Stomach (tissue), 4 donors: ENCODE measurements around the gene PLCD1.

ENCODE experiments used
- CTCF ChIP-seq, 7 experiments: fragments of 450-650 bp in 4 of 7; fragments of 200-600 bp in 3 of 7; sonication (generic) in 3 of 7; IDR thresholded peaks; one replicate each; pipeline ENCODE4 v1.5.1; 2016 to 2019; ENCODE audit warnings: antibody characterized with exemption in 7 of 7, control low read depth in 2 of 7, mild to moderate bottlenecking in 1 of 7
- EP300 ChIP-seq: sonication (generic); formaldehyde crosslinking; IDR thresholded peaks from one replicate; pipeline ENCODE4 v1.6.1; 2017; ENCODE audit warnings: antibody characterized with exemption
- POLR2A ChIP-seq, 4 donors: fragments of 450-650 bp; IDR thresholded peaks; one replicate each; pipeline ENCODE4 v1.6.1; 2016; ENCODE audit warnings: antibody characterized with exemption in 4 of 4, control low read depth in 2 of 4, mild to moderate bottlenecking in 1 of 4, moderate library complexity in 1 of 4
- POLR2AphosphoS5 ChIP-seq, 3 donors: sonication (generic); formaldehyde crosslinking; IDR thresholded peaks; one replicate each; pipeline ENCODE4 v1.6.1; 2016; ENCODE audit warnings: antibody characterized with exemption in 3 of 3

- TF ChIP-seq CTCF (IDR thresholded peaks at IDR 0.05), result no peak
- no peak for TF ChIP-seq EP300
- no peak for TF ChIP-seq POLR2A (IDR thresholded peaks at IDR 0.05)
- TF ChIP-seq POLR2AphosphoS5 (IDR thresholded peaks at IDR 0.05), result no peak
These were observed 13.0 kb downstream of the PLCD1 start for GRCh38 chr3:38016410-38016809.
